Measurements from ENCODE around the gene INSM1.

DNA sequence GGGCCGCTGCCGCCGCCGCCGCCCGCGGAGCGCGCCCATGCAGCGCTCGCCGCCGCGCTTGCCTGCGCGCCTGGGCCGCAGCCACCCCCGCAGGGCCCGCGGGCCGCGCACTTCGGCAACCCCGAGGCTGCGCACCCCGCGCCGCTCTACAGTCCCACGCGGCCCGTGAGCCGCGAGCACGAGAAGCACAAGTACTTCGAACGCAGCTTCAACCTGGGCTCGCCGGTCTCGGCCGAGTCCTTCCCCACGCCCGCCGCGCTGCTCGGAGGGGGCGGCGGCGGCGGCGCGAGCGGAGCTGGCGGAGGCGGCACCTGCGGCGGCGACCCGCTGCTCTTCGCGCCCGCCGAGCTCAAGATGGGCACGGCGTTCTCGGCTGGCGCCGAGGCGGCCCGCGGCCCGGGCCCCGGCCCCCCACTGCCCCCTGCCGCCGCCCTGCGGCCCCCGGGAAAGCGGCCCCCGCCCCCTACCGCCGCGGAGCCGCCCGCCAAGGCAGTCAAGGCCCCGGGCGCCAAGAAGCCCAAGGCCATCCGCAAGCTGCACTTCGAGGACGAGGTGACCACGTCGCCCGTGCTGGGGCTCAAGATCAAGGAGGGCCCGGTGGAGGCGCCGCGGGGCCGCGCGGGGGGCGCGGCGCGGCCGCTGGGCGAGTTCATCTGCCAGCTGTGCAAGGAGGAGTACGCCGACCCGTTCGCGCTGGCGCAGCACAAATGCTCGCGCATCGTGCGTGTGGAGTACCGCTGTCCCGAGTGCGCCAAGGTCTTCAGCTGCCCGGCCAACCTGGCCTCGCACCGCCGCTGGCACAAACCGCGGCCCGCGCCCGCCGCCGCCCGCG is 730 bp downstream of the INSM1 start:
- TF ChIP-seq EZH2phosphoT487 (IDR thresholded peaks at IDR 0.05; ENCODE audit: low read length) (no peak), EZH2 (optimal IDR thresholded peaks at IDR 0.05; ENCODE audit: low read depth, low read length) (no peak)
- TF ChIP-seq, protein P1, sequence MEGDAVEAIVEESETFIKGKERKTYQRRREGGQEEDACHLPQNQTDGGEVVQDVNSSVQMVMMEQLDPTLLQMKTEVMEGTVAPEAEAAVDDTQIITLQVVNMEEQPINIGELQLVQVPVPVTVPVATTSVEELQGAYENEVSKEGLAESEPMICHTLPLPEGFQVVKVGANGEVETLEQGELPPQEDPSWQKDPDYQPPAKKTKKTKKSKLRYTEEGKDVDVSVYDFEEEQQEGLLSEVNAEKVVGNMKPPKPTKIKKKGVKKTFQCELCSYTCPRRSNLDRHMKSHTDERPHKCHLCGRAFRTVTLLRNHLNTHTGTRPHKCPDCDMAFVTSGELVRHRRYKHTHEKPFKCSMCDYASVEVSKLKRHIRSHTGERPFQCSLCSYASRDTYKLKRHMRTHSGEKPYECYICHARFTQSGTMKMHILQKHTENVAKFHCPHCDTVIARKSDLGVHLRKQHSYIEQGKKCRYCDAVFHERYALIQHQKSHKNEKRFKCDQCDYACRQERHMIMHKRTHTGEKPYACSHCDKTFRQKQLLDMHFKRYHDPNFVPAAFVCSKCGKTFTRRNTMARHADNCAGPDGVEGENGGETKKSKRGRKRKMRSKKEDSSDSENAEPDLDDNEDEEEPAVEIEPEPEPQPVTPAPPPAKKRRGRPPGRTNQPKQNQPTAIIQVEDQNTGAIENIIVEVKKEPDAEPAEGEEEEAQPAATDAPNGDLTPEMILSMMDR (IDR thresholded peaks at IDR 0.05; ENCODE audit: low read length), result no peak

Measured in MM.1S (cell line).